ENCODE data around the gene CREB5.

DNA sequence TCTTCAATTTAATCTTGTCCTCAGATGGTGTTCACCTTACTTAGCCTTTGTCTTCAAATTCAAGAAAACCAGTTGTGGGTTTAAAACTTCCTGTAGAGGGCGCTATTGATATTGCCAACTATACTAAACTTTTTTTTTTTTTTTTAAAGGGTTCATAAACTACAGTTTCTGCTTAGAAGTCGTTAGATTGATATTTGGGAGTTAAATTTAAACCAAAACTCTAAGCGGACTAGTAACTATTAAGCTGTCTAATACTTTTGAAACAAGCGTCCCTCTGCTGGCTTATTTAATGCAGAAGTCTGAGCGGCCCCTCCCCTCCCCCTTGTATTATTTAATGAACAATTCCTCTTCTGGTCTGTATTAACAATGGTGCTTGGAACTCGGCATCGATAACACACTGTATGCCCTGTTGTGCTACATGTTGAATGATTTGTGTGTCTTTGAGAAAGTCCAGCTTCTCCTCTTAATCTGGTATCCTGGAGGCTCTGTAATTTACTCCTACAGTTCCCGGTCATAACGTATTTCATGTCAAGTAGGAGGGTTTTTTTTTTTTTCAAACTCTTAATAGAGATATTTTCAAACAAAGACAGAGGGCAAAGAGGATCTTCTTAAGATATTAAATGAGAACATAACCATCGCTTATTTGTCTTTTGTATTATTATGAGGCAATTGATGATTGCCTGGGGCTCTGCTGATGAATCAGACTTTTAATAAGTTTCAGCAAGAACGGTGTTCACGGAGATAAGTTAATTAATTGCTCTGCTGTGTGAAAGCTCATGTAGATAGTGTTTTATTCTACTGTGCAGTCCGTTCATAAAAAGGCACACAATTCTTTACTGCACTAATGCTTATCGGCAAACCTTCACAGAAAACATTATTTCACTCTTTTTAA, 22.6 kb upstream of the CREB5 start:
- TF ChIP-seq, protein P1, sequence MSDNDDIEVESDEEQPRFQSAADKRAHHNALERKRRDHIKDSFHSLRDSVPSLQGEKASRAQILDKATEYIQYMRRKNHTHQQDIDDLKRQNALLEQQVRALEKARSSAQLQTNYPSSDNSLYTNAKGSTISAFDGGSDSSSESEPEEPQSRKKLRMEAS (IDR thresholded peaks at IDR 0.05): no peak
- no peak for TF ChIP-seq EP300 (IDR thresholded peaks at IDR 0.05; ENCODE audit: borderline replicate concordance)
- no peak for TF ChIP-seq FOXM1 (IDR thresholded peaks at IDR 0.05; ENCODE audit: borderline replicate concordance, low read depth)
- TF ChIP-seq REST (IDR thresholded peaks at IDR 0.05; ENCODE audit: low read depth): no peak
- TF ChIP-seq TAF1 (IDR thresholded peaks at IDR 0.05; ENCODE audit: low read depth): no peak
- no peak for TF ChIP-seq CEBPB (IDR thresholded peaks at IDR 0.05)
- no peak for TF ChIP-seq EGR1 (IDR thresholded peaks at IDR 0.05)
- no peak for TF ChIP-seq YY1 (IDR thresholded peaks at IDR 0.05; ENCODE audit: low read depth)
- TF ChIP-seq ZBTB7A (IDR thresholded peaks at IDR 0.05; ENCODE audit: low read depth): no peak
- no peak for TF ChIP-seq TCF12 (IDR thresholded peaks at IDR 0.05; ENCODE audit: low read depth)
